Measurements from ENCODE around the gene ARRB2. TPM values are rescaled to one million over a fixed set of nuclear protein-coding genes. Genes with fewer than 3 reads are reported as not detected.

The ARRB2 gene
- total and polyA plus RNA-seq, 2 of the 13 experiments (the other 11 are each of a cell fraction or from before 2014, with no cell fraction given): 21.5 to 49.2 TPM

- Histone ChIP-seq H4K20me1 (ENCODE audit: insufficient read depth, low read length) (no peaks in the 10 kb centered on the region), H3K4me1 (ENCODE audit: insufficient read depth, low read length) (peaks cover 10% of the 10 kb centered on the region; the same call in 1 of the 2 replicates), H3K4me3 (replicated peaks in 1 of 3; ENCODE audit: insufficient read depth in 1 of 3, low read depth in 2 of 3, low read length in 3 of 3) (no peak overlapping the region), H3K36me3 (replicated peaks in 1 of 2; ENCODE audit: control insufficient read depth in 1 of 2, insufficient read depth in 2 of 2, low read length in 2 of 2) (peaks cover 5% of the 10 kb centered on the region in 2 experiments; a peak in 4 of 5 replicates), H3K4me2 (ENCODE audit: low read depth, low read length) (no peak overlapping the region), H3K9ac (ENCODE audit: insufficient read depth, low read depth, low read length) (no peak overlapping the region), H3K27me3 (ENCODE audit: control insufficient read depth in 1 of 2, insufficient read depth in 2 of 2, low read length in 2 of 2) (peaks cover 0 to 16% of the 10 kb centered on the region in 2 experiments; a peak in 2 of 5 replicates), H3K9me3 (ENCODE audit: low read length) (no peaks in the 10 kb centered on the region), H2AFZ (ENCODE audit: low read length) (no peak overlapping the region), H3K79me2 (ENCODE audit: insufficient read depth, low read length) (no peaks in the 10 kb centered on the region), H3K27ac (ENCODE audit: extremely low read length, insufficient read depth, low read length) (no peak overlapping the region)
- ChIA-PET CTCF (ENCODE audit: low intra/inter-chr PET ratio, low total read pairs) (no interaction called here), POLR2A (no interaction called here)
- no TSS peak for BruUV-seq (replicated peaks)
- FAIRE-seq: no peak
- WGBS (ENCODE audit: low lambda C conversion rate): 71% methylated on average over 5 of the region's 5 CpGs
- intact Hi-C loops (cut with micrococcal nuclease; ENCODE audit: unreplicated experiment) (no loop called here), in situ Hi-C loops (cut with HindIII; ENCODE audit: extremely low pct_ligation_motif_present, low pct_unique_long_range_greater_than_20kb) (no loop called here)
- TF ChIP-seq SNAPC4 (CRISPR knock-in tag; IDR thresholded peaks at IDR 0.05) (no peak), CEBPG (CRISPR knock-in tag; IDR thresholded peaks at IDR 0.05) (no peak), ZNF775 (CRISPR knock-in tag; IDR thresholded peaks at IDR 0.05; ENCODE audit: borderline replicate concordance) (no peak), ZNF407 (CRISPR knock-in tag; IDR thresholded peaks at IDR 0.05; ENCODE audit: not compliant biosample characterization) (no peak), MED1 (CRISPR knock-in tag; IDR thresholded peaks at IDR 0.05) (no peak), MYNN (CRISPR knock-in tag; IDR thresholded peaks at IDR 0.05; ENCODE audit: low read depth) (no peak)
- no peak for DNase-seq (ENCODE audit: low spot score)
- no peak for ATAC-seq
Measured at GRCh38 chr17:4666296-4666695, 44.1 kb upstream of the ARRB2 start.

Data from HepG2 (cell line).